PFSK-1 (cell line): ENCODE measurements around the gene VGLL3.

Source experiments
- FOXP2 ChIP-seq: optimal IDR thresholded peaks from 2 replicates; pipeline ENCODE3; 2011; ENCODE audit warnings: borderline replicate concordance, control low read depth, inconsistent platforms; ENCODE audit not compliant: insufficient read depth; ENCODE audit errors: extremely low read length, extremely low read depth
- POLR2AphosphoS5 ChIP-seq: IDR thresholded peaks from 2 replicates; pipeline ENCODE4 v1.6.1; 2012; ENCODE audit warnings: low read depth, mild to moderate bottlenecking, control low read depth, low read length, moderate library complexity
- SIN3A ChIP-seq: IDR thresholded peaks from 2 replicates; pipeline ENCODE4 v1.6.1; 2012; ENCODE audit warnings: mild to moderate bottlenecking, low read length, moderate library complexity, borderline replicate concordance; ENCODE audit not compliant: insufficient read depth
- TAF1 ChIP-seq: IDR thresholded peaks from 2 replicates; pipeline ENCODE4 v1.6.1; 2012; ENCODE audit warnings: low read length, control low read depth, borderline replicate concordance; ENCODE audit not compliant: insufficient read depth
- TF ChIP-seq, protein P1 (sequence below), 2 experiments: IDR thresholded peaks; 2 replicates each; pipeline versions ENCODE4 v1.6.1 to v1.8.0; 2011 to 2012; ENCODE audit warnings: low read depth in 2 of 2, low read length in 2 of 2, control low read depth in 1 of 2, inconsistent platforms in 1 of 2, mild to moderate bottlenecking in 1 of 2, moderate library complexity in 1 of 2; ENCODE audit not compliant: insufficient read depth in 1 of 2

VGLL3 gene

DNA sequence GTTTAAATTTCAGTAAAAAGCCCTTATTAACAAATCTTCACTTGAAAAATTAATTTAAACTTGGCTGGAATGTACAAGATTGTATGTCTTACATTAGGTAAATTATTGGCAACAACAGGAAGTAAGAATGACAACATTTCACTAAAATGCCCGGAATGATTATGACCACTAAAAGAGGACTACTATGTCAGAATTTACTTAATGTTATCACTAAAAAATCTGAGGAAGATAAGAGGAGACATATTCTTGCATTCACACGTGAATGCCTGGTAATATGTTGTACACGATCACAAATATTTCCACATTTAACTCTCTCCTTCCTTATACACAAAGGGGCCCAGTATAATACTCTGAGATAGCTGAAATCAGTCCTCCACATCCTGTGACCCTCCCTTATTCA is 29.7 kb downstream of the VGLL3 start:
- no peak for TF ChIP-seq POLR2AphosphoS5
- no peak for TF ChIP-seq FOXP2
- no peak for TF ChIP-seq SIN3A
- no peak for TF ChIP-seq TAF1
- TF ChIP-seq, protein P1, sequence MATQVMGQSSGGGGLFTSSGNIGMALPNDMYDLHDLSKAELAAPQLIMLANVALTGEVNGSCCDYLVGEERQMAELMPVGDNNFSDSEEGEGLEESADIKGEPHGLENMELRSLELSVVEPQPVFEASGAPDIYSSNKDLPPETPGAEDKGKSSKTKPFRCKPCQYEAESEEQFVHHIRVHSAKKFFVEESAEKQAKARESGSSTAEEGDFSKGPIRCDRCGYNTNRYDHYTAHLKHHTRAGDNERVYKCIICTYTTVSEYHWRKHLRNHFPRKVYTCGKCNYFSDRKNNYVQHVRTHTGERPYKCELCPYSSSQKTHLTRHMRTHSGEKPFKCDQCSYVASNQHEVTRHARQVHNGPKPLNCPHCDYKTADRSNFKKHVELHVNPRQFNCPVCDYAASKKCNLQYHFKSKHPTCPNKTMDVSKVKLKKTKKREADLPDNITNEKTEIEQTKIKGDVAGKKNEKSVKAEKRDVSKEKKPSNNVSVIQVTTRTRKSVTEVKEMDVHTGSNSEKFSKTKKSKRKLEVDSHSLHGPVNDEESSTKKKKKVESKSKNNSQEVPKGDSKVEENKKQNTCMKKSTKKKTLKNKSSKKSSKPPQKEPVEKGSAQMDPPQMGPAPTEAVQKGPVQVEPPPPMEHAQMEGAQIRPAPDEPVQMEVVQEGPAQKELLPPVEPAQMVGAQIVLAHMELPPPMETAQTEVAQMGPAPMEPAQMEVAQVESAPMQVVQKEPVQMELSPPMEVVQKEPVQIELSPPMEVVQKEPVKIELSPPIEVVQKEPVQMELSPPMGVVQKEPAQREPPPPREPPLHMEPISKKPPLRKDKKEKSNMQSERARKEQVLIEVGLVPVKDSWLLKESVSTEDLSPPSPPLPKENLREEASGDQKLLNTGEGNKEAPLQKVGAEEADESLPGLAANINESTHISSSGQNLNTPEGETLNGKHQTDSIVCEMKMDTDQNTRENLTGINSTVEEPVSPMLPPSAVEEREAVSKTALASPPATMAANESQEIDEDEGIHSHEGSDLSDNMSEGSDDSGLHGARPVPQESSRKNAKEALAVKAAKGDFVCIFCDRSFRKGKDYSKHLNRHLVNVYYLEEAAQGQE (IDR thresholded peaks at IDR 0.05; ENCODE audit: insufficient read depth in 1 of 2, low read depth in 2 of 2, low read length in 2 of 2): no peak

DNA sequence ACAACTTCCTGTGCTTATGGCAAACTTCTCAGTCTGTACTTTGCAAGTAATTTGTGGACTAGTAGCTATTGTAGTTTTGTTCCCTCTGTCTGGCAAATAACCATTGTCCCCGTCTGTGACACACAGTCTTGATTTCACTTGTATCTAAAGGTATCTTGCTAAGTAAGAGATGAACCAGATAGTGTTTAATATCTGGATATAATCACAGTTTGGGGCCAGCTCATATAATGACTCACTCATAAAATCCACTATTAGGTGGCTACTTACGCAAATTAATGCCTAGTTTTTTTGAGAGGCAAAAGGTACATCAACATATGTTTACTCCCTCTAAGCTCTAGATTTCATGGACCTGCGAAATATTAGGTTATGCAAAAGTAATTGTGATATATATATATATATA is 30.4 kb downstream of the VGLL3 start:
- TF ChIP-seq POLR2AphosphoS5 (no peak), SIN3A (no peak), FOXP2 (no peak), TAF1 (no peak)

DNA sequence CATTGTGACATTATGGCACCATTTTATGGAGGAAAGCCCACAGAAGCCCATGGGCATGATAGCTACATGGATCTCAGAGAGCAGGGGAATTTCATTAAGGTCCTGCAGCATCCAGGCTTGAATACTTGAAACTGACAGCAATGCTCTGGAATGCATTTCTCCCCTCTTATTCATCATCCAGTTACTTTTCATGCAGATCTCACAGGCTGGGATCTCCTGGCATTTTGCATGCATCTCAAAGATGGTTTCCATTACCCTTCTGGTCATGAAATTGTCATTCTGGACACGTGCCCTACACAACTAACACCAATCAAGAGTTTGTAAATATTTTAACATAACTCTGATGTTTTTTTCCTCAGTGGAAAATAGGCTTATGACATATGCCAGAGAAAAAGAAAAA is 32.4 kb downstream of the VGLL3 start:
- TF ChIP-seq POLR2AphosphoS5: no peak
- no peak for TF ChIP-seq SIN3A
- no peak for TF ChIP-seq TAF1
- TF ChIP-seq FOXP2: no peak
- TF ChIP-seq, protein P1 (IDR thresholded peaks at IDR 0.05; ENCODE audit: insufficient read depth in 1 of 2, low read depth in 2 of 2, low read length in 2 of 2): no peak

DNA sequence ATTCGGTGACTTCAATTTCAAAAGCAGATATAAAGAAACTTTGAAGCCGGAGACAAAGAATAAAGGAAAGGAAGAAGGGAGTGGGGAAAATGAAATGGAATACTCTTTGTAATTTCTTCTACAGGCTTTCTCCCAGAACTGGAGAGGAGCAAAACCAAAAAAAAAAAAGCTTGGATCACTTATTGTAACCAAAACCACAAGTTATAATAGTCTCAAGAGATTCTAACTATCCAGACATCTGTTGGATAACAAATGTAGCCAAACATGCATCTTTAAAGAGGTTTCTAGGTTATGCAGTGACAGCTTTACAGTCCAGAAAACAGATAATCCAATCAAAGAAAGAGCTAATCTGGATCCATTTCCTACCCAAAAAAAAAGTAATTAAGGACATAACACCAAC is 36.2 kb downstream of the VGLL3 start:
- TF ChIP-seq FOXP2: no peak
- TF ChIP-seq SIN3A: no peak
- no peak for TF ChIP-seq TAF1
- TF ChIP-seq POLR2AphosphoS5: no peak

DNA sequence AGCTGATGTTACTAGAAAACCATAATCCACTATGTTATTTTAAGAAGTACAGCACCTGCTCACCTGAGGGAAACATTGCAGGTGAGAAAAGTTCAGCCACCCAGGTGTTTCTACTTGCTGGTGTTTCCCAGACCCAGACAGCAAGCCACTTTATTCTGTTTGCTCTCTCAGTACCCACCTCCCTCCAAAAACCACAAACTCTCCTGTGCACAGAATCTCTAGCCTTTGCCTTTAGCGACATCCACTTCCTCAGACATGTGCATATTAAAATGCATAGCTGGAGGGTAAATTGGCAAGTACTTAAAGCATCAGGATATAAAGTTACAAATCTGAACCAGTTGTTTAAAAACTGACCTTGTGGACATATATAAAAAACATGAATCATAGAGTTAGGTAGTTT is 36.7 kb downstream of the VGLL3 start:
- TF ChIP-seq, protein P1 (IDR thresholded peaks at IDR 0.05; ENCODE audit: insufficient read depth in 1 of 2, low read depth in 2 of 2, low read length in 2 of 2): no peak
- no peak for TF ChIP-seq SIN3A
- no peak for TF ChIP-seq TAF1
- no peak for TF ChIP-seq POLR2AphosphoS5
- TF ChIP-seq FOXP2: no peak

DNA sequence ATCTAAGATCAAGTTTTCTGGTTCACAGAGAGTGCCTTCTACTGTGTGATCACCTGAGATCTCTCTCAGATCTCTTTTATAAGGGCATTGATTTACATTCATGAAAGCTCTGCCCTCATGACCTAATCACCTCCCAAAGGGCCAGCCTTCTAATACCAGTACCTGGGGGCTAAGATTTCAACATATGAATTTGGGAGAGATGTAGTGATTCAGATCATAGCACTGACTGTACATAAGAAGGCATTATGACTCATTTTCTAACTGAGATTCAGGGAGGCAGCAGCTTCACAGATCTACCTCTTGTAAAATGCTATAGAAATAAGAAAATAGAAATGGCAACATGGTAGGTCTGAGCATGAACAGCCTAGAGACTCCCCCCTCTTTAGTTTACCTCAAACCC is 39.6 kb downstream of the VGLL3 start:
- no peak for TF ChIP-seq SIN3A
- TF ChIP-seq FOXP2: no peak
- TF ChIP-seq, protein P1 (IDR thresholded peaks at IDR 0.05; ENCODE audit: insufficient read depth in 1 of 2, low read depth in 2 of 2, low read length in 2 of 2): no peak
- TF ChIP-seq POLR2AphosphoS5: no peak
- no peak for TF ChIP-seq TAF1
